H9 (cell line): ENCODE measurements around the gene EXD2. TPM values are rescaled to one million over a fixed set of nuclear protein-coding genes. Genes with fewer than 3 reads are reported as not detected.
A peak's percentile ranks its signal among the peaks of the same experiment; 100 is the strongest.

ENCODE experiments used
- DNase-seq: peaks from one replicate; pipeline ENCODE4 v3.0.0-alpha.2; 2017
- H2AFZ ChIP-seq: one replicate; pipeline ENCODE4 v1.6.1; 2013; ENCODE audit warnings: mild to moderate bottlenecking, low read length, control low read depth, moderate library complexity
- H2AK5ac ChIP-seq: 2 replicates; pipeline ENCODE4 v1.6.1; 2013; ENCODE audit warnings: low read length, control low read depth, mixed read lengths; ENCODE audit not compliant: insufficient read length
- H2BK120ac ChIP-seq: one replicate; pipeline ENCODE4 v1.6.1; 2013; ENCODE audit warnings: low read depth, mild to moderate bottlenecking, low read length, control low read depth, inconsistent platforms; ENCODE audit not compliant: poor library complexity, severe bottlenecking
- H2BK12ac ChIP-seq: 2 replicates; pipeline ENCODE4 v1.6.1; 2013; ENCODE audit warnings: low read length, control low read depth, mixed read lengths, low read depth; ENCODE audit not compliant: insufficient read length
- H2BK15ac ChIP-seq: 2 replicates; pipeline ENCODE4 v1.6.1; 2013; ENCODE audit warnings: low read depth, low read length, control low read depth
- H2BK20ac ChIP-seq: one replicate; pipeline ENCODE4 v1.6.1; 2013; ENCODE audit warnings: low read depth, mild to moderate bottlenecking, low read length, control low read depth, inconsistent platforms; ENCODE audit not compliant: poor library complexity, severe bottlenecking
- H2BK5ac ChIP-seq: 2 replicates; pipeline ENCODE4 v1.6.1; 2013; ENCODE audit warnings: low read length, control low read depth, mixed read lengths; ENCODE audit not compliant: insufficient read length
- H3K14ac ChIP-seq: 2 replicates; pipeline ENCODE4 v1.6.1; 2013; ENCODE audit warnings: low read length, control low read depth; ENCODE audit not compliant: insufficient read depth
- H3K18ac ChIP-seq: 2 replicates; pipeline ENCODE4 v1.6.1; 2013; ENCODE audit warnings: low read depth, mild to moderate bottlenecking, mixed read lengths, low read length, control low read depth; ENCODE audit not compliant: insufficient read length
- H3K23ac ChIP-seq: 2 replicates; pipeline ENCODE4 v1.6.1; 2013; ENCODE audit warnings: low read length, control low read depth, mixed read lengths, low read depth; ENCODE audit not compliant: insufficient read length
- H3K23me2 ChIP-seq: 2 replicates; pipeline ENCODE4 v1.6.1; 2013; ENCODE audit warnings: low read depth, mild to moderate bottlenecking, mixed read lengths, low read length, control low read depth; ENCODE audit not compliant: insufficient read length, poor library complexity, severe bottlenecking
- H3K27ac ChIP-seq: 2 replicates; pipeline ENCODE4 v1.5.1; 2013; ENCODE audit warnings: low read length, control low read depth, mixed read lengths, low read depth; ENCODE audit not compliant: insufficient read length
- H3K27me3 ChIP-seq: 2 replicates; pipeline ENCODE4 v1.6.1; 2013; ENCODE audit warnings: low read length, control low read depth, inconsistent platforms; ENCODE audit not compliant: insufficient read depth
- H3K4ac ChIP-seq: 2 replicates; pipeline ENCODE4 v1.6.1; 2013; ENCODE audit warnings: low read depth, mild to moderate bottlenecking, control low read depth, inconsistent platforms, low read length, moderate library complexity
- H3K4me1 ChIP-seq: 2 replicates; pipeline ENCODE4 v1.6.1; 2013; ENCODE audit warnings: low read length, control low read depth, inconsistent platforms; ENCODE audit not compliant: insufficient read depth
- H3K4me2 ChIP-seq: 2 replicates; pipeline ENCODE4 v1.6.1; 2013; ENCODE audit warnings: low read length, control low read depth, mixed read lengths; ENCODE audit not compliant: insufficient read length, insufficient read depth
- H3K56ac ChIP-seq: 2 replicates; pipeline ENCODE4 v1.6.1; 2013; ENCODE audit warnings: low read depth, mild to moderate bottlenecking, mixed read lengths, low read length, control low read depth; ENCODE audit not compliant: insufficient read length
- H3K79me1 ChIP-seq: 2 replicates; pipeline ENCODE4 v1.6.1; 2013; ENCODE audit warnings: low read depth, mild to moderate bottlenecking, moderate library complexity, low read length, control low read depth, inconsistent platforms; ENCODE audit not compliant: insufficient read depth, poor library complexity, severe bottlenecking
- H3K79me2 ChIP-seq: 2 replicates; pipeline ENCODE4 v1.6.1; 2013; ENCODE audit warnings: low read length, control low read depth, inconsistent platforms; ENCODE audit not compliant: insufficient read depth
- H3K9ac ChIP-seq: 2 replicates; pipeline ENCODE4 v1.6.1; 2013; ENCODE audit warnings: low read length, control low read depth, mixed read lengths; ENCODE audit not compliant: insufficient read length; ENCODE audit errors: extremely low read depth
- H3K9me3 ChIP-seq: one replicate; pipeline ENCODE4 v1.6.1; 2013; ENCODE audit warnings: low read depth, low read length, inconsistent platforms; ENCODE audit not compliant: control insufficient read depth
- H3T11ph ChIP-seq: one replicate; pipeline ENCODE4 v1.6.1; 2013; ENCODE audit warnings: mild to moderate bottlenecking, low read length, control low read depth, inconsistent platforms
- H4K20me1 ChIP-seq: one replicate; pipeline ENCODE4 v1.6.1; 2013; ENCODE audit not compliant: control insufficient read depth, insufficient read length, insufficient read depth
- H4K5ac ChIP-seq: 2 replicates; pipeline ENCODE4 v1.6.1; 2013; ENCODE audit warnings: low read depth, mild to moderate bottlenecking, mixed read lengths, low read length, control low read depth; ENCODE audit not compliant: insufficient read length
- H4K8ac ChIP-seq: replicated peaks from 2 replicates; pipeline ENCODE4 v1.6.1; 2013; ENCODE audit warnings: low read length, control low read depth, mixed read lengths, low read depth; ENCODE audit not compliant: insufficient read length
- H4K91ac ChIP-seq: 2 replicates; pipeline ENCODE4 v1.6.1; 2013; ENCODE audit warnings: low read depth, mild to moderate bottlenecking, moderate library complexity, mixed read lengths, low read length, control low read depth; ENCODE audit not compliant: insufficient read length
- H3K27ac Mint-ChIP-seq, 3 experiments: 2 replicates in 2 of 3; 3 replicates in 1 of 3; pipeline ENCODE4 v1.8.0; 2020 to 2021; ENCODE audit warnings: mixed read lengths in 3 of 3, mild to moderate bottlenecking in 1 of 3, moderate library complexity in 1 of 3
- H3K27me3 Mint-ChIP-seq: 2 replicates; pipeline ENCODE4 v1.8.0; 2021; ENCODE audit warnings: low read depth, mild to moderate bottlenecking, moderate library complexity, mixed read lengths
- H3K36me3 Mint-ChIP-seq, 3 experiments: 2 replicates in 2 of 3; 3 replicates in 1 of 3; pipeline ENCODE4 v1.8.0; 2020 to 2021; ENCODE audit warnings: low read depth in 3 of 3, mixed read lengths in 3 of 3; ENCODE audit not compliant: insufficient read depth in 1 of 3
- H3K4me1 Mint-ChIP-seq, 2 experiments: 2 replicates each; pipeline ENCODE4 v1.8.0; 2020; ENCODE audit warnings: mixed read lengths in 2 of 2
- H3K4me3 Mint-ChIP-seq, 2 experiments: 2 replicates in 1 of 2; 3 replicates in 1 of 2; pipeline ENCODE4 v1.8.0; 2020 to 2021; ENCODE audit warnings: mild to moderate bottlenecking in 2 of 2, mixed read lengths in 2 of 2, moderate library complexity in 1 of 2
- H3K9me3 Mint-ChIP-seq, 2 experiments: 2 replicates in 1 of 2; 3 replicates in 1 of 2; pipeline ENCODE4 v1.8.0; 2020; ENCODE audit warnings: mild to moderate bottlenecking in 2 of 2, mixed read lengths in 2 of 2, moderate library complexity in 1 of 2
- WGBS: extraction: QIAGEN DNeasy Blood & Tissue Kit; methylation state at CpG from one replicate; pipeline ENCODE4 v1.1.7; 2013; ENCODE audit warnings: missing lambda C conversion rate, low lambda C conversion rate, mixed read lengths; ENCODE audit not compliant: insufficient read length; ENCODE audit errors: extremely low coverage; 5-methylcytosine and 5-hydroxymethylcytosine counted together
- total RNA-seq: library from RNA; stranded (reverse); gene quantifications from 2 replicates; pipeline ENCODE4 v1.2.1, GENCODE V29; 2021
- TF ChIP-seq, protein P1 (sequence below): fragments of 200-600 bp; sonication (generic); conservative IDR thresholded peaks from 3 replicates; pipeline ENCODE4 v1.8.0; 2021; ENCODE audit warnings: antibody characterized with exemption, mild to moderate bottlenecking

EXD2 gene
- total RNA-seq, 1 experiment from 2014 or later: 19.6 TPM

DNA sequence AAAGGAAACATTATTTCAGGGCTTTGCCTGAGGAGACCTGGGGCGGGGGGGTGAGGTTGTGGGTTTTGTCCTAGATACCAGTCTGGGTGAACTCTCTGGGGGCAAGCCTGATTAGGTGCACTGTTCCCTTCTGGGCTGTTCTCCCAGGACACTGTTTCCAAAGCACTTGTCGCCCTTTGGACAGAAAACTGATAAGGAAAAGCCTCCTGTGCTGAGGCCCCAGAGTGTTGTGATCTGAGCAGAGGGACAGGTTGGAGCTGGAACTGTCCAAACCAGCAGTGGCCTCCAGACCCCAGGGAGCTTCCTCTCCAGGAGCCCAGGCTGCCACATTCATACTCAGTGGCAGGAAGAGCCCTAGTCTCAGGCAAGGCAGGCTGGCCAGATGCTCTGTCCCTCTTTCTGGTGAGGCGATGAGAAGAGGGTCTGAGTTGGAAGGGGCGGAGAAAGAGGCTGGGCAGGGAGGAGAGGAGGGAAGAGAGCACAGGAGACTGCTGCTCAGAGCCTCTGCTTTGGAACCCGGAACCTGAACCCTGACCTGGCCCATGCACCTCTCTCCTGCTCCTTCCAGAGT, 70.5 kb downstream of the EXD2 start:
- Histone ChIP-seq H2BK12ac (no peak overlapping the region), H3K79me1 (no peaks in the 10 kb centered on the region), H3K9ac (no peak overlapping the region), H4K91ac (no peak overlapping the region), H2AK5ac (no peak overlapping the region), H3K4me1 (no peaks in the 10 kb centered on the region; the same call in 1 of the 2 replicates), H3K56ac (no peak overlapping the region), H3K27ac (no peak overlapping the region), H4K5ac (no peak overlapping the region), H4K8ac (no peak overlapping the region), H3K79me2 (no peaks in the 10 kb centered on the region), H3K14ac (no peak overlapping the region), H2BK20ac (no peak overlapping the region), H2AFZ (no peak overlapping the region), H4K20me1 (no peaks in the 10 kb centered on the region), H3K27me3 (peaks cover 22% of the 10 kb centered on the region; the same call in 1 of the 2 replicates), H3K4ac (no peak overlapping the region), H3K18ac (no peak overlapping the region), H3K23ac (no peak overlapping the region), H3K9me3 (no peaks in the 10 kb centered on the region), H2BK120ac (no peak overlapping the region), H2BK5ac (no peak overlapping the region), H3T11ph (no peak overlapping the region), H2BK15ac (no peak overlapping the region), H3K23me2 (peaks cover 20% of the 10 kb centered on the region), H3K4me2 (peak overlapping the region; percentile 65)
- peak; percentile 71 for DNase-seq
- Mint-ChIP-seq H3K4me1 (peaks cover 19 to 25% of the 10 kb centered on the region in 2 experiments), H3K27me3 (peaks cover 61% of the 10 kb centered on the region), H3K4me3 (peak overlapping the region; percentile 74 to 91), H3K27ac (no peak overlapping the region), H3K36me3 (peaks cover 0 to 3% (median 0%) of the 10 kb centered on the region in 3 experiments; a peak in 2 of 7 replicates), H3K9me3 (no peaks in the 10 kb centered on the region)
- no CpG with 5 or more reads among the region's 5 CpGs for WGBS
- TF ChIP-seq, protein P1, sequence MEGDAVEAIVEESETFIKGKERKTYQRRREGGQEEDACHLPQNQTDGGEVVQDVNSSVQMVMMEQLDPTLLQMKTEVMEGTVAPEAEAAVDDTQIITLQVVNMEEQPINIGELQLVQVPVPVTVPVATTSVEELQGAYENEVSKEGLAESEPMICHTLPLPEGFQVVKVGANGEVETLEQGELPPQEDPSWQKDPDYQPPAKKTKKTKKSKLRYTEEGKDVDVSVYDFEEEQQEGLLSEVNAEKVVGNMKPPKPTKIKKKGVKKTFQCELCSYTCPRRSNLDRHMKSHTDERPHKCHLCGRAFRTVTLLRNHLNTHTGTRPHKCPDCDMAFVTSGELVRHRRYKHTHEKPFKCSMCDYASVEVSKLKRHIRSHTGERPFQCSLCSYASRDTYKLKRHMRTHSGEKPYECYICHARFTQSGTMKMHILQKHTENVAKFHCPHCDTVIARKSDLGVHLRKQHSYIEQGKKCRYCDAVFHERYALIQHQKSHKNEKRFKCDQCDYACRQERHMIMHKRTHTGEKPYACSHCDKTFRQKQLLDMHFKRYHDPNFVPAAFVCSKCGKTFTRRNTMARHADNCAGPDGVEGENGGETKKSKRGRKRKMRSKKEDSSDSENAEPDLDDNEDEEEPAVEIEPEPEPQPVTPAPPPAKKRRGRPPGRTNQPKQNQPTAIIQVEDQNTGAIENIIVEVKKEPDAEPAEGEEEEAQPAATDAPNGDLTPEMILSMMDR: no peak
